Measurements from ENCODE around the gene DLG2.
"Not testable (repeated sequence)": the region's sequence is repeated elsewhere in the genome, so short reads cannot be mapped to it uniquely, and the experiment has no call there.

The DLG2 gene

DNA sequence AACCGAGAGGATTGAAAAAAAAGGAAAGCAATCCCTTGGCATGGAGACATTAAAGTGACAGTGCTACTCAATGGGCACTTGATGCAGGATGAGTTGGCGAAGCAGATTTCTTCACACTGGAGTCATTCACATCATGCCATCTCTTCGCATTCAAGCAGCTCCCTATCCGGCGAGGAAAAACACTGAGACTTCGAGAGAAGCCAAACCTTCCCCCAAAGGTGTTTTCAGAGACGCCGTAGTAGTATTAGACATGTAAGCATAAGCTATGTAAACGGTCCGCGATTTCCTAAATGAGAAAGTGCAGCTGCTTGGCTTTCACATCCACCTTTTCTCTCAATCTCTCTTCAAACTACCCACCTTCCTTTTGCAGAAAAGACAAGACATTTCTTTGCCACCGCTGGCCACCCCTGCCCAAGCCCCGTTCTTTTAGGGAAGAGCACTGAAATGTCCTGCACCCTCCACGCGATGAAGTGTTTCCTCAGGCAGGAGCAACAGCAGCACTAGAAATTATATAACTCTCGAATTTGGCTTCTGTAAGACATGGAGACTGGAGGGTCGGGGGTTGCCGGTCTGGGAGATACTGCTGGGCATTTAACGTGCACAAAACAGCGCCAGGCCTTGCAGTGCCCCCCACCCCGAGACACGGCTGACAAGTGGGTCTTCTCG is at the start of gene DLG2:
TSS of gene DLG2 (minus strand) at position 13 of the 666 bp plus-strand sequence.
- DNase-seq (ENCODE audit: low spot score), result peak; percentile 30

DNA sequence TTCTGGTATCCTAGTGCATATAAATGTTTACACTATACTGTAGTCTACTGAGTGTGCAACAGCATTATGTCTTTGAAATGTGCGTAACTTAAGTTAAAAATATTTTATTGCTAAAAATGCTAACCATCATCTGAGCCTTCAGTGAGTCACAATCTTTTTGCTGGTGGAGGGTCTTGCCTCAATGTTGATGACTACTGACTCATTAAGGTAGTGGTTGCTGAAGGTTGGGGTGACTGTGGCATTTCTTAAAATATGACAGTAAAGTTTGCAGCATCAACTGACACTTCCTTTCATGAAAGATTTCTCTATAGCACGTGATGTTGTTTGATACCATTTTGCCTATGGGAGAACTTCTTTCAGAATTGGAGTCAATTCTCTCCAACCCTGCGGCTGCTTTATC is 46.2 kb upstream of the DLG2 start:
- DNase-seq (ENCODE audit: low spot score), result no peak

DNA sequence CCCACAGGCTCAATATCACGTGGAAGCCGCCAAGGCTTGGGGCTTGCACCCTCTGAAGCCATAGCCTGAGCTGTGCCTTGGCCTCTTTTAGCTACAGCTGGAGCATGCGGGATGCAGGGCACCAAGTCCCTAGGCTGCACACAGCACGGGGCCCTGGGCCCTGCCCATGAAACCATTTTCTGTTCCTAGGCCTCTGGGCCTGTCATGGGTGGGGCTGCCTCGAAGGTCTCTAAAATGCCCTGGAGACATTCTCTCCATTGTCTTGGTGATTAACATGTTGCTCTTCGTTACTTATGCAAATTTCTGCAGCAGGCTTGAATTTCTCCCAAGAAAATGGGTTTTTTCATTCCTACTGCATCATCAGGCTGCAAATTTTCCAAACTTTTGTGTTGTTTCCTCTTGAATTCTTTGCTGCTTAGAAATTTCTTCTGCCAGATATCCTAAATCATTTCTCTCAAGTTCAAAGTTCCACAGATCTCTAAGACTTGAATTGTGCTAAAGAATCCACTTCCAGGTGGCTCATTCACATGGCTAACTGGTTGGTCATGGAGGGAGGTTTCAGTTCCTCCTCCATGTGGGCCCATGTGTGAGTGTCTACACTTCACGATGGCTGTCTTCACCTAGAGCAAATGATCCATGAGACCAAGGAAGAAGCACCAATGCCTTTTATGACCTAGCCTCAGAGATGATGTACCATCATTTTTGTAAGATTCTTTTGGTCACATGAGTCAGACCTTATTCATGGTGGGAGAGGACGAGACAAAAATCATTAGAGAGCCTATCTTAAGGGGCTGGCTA is 45.2 kb upstream of the DLG2 start:
- no peak for DNase-seq (ENCODE audit: low spot score)

DNA sequence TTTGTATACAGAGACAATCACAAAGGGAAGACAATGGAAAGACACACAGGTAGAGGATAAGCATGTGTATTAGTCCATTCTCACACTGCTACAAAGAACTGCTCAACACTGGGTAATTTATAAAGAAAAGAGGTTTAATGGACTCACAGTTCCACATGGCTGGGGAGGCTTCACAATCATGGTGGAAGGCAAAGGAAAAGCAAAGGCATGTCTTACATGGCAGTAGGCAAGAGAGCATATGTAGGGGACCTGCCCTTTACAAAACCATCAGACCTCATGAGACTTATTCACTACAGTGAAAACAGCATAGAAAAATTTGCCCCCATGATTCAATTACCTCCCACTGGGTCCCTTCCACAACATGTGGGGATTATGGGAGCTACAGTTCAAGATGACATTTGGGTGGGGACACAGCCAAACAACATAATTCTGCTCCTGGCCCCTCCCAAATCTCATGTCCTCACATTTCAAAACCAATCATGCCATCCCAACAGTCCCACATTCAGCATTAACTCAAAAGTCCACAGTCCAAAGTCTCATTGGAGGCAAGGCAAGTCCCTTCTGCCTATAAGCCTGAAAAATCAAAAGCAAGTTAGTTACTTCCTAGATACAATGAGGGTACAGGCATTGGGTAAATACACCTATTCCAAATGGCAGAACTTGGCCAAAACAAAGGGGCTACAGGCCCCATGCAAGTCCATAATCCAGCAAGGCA is 44.0 kb upstream of the DLG2 start:
- not testable (repeated sequence) for DNase-seq (ENCODE audit: low spot score)

DNA sequence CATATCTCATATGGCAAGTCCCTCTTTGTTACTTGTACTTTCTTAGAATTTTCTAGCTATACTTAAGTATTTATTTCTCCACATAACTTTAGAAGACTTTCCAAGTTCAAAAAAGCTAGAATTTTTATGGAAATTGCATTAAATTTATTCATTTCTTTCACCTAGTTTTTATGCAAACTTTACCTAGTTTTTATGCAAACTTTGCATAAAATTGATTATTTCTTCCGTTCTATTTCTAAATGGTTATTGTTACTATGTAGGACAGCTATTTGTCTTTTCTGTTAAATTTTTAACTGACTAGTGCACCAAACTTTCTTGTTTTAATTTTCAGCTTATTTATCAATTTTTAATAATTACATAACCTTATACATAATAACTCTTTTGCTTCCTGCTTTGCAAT is 41.0 kb upstream of the DLG2 start:
- no peak for DNase-seq (ENCODE audit: low spot score)

DNA sequence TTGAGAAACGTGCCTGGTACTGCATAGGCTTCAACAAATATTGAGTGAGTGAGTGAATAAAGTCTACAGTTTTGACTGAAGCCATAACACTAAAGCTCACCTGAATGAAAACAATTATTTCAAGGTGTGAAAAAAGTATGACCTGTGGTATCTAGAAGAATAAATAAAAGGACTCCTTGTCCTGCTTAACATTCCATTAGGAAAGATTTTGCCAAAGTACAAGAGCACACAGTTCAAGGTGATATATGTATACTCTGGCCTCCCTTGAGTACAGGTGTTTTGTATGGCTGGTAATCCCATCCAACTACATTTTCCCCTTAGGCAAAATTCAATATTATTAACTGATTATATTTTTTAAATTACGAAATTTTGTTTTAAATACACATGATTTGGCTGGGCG is 39.5 kb upstream of the DLG2 start:
- no peak for DNase-seq (ENCODE audit: low spot score)

DNA sequence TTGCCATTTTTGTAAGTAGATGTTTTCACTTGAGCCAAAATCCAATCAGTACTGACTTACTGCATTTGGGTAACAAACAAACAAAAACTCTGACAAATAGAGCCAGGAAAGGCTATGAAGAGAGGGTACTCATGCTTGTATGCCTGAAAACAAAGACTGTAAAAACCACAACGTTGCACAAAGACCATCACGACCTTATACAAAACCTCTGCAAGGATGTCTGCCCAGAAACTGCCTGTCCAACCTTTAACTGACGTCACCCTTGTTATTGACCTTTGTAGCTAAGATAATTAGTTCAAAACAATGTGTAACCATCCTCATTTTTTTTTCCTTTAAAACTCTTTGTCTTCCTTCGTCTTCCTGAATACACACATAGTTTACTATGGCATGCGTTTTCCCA is 38.6 kb upstream of the DLG2 start:
- no peak for DNase-seq (ENCODE audit: low spot score)

DNA sequence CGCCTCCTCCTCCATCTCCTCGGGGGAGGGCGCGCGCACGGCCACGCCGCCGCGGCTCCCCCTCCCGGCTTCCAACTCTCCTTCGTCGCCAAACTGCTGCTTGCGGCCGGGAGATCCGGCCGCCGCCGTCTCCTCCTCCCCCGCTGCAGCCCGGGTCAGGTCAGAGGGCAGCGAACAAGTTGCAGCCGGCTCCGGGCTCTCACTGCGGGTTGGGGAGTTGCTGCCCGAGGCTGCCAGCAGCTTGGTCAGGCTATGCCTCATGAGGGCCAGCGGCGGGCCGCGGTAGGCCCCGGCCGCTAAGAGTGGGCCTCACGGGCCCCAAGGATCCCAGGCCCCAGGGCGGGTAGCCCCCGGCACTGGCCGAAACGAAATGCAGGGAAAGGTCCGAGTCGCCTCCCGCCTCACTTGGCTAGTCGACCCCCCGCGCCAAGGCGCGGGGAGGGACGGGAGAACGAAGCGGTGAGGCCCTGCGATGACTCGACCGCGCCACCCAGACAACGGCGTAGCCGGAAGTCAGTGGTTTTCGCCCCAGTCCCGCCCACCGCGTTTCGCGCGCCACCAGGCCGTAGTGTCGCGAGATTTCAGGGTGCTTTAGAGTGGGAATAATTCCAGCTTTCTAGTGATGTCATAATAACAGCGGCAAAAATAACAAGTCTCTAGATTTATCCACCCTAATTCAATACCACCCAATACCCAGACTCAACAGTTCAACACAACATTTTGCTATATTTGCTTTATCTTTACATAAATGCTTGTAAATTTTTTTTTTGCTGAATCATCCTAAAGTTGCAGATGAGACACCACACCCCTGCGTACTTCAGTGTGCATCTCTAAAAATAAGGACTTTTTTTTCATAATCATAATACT is 37.7 kb upstream of the DLG2 start, which contains the start of gene CREBZF:
TSS of gene CREBZF (minus strand) at position 515 of the 867 bp plus-strand sequence. CDS start at position 261, 254 bp downstream.
- DNase-seq (ENCODE audit: low spot score), result peak; percentile 95

DNA sequence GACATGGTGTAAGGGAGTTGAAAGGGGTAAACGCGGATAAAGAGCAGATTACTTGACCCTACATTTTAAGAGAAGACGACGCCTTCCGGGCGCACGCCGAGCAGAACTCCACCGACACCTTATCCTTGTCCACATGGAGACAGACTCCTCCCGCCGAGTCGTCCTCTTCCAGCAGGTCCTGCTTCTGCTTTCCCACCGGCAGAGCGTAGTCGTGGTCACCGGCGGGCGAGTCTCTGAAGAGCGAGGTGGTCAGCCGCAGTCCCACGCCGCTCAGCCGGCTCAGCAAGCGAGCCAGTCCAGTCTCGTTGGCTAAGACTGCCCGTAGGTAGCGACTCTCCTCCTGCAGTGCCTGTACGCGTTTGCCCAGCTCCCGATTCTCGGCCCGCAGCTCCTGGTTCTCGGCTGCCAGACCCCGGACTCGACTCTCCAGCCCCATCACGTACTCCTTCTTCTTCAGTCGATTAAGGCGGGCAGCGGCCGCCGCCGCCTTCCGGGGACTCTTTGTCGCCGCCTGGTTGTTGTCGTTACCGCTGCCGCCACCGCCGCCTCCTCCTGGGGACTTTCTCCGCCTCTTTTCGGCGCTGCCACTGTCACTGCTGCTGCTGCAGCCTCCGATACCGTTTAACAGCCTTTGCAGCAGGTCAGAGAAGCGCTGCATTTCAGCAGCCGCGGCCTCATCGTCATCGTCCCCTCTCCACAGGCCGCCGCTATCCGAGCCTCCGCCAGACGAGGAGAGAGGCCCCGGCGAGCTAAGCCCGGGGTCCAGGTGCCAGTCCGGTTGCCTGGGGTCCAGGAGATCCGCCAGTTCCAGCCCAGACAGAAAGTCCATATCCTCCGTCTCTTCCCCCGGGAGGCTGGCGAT is 36.8 kb upstream of the DLG2 start:
- DNase-seq (ENCODE audit: low spot score), result peak; percentile 62

DNA sequence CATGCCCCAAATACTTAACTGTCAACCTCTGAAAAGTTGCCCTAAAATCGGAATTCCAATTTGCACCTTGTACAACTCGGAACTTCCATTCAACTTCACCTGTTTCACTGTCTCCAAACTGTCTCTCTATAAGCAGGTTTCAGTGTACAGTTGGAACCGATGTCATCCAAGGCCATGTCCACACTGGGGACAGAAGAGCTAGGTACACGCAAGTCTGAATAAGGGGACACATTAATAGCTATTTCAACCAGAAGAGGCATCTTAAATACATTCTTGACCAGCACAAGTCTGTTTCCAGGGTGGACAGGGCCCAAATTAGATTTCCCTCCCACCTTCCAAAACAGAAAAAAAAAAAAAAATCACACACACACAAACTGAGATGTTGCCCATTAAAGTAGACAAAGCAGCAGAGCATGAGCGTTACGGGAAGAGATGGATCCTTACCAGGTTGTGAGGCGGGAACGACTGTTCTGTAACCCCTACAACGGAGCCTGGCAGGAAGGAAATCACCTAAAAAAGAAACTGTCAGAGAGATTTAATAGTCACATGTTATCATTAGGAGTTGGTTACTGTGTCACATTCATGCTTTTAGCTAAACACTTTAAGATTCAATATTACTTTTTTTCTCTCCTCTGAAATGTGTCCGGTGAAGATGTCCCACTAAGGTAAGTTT is 36.1 kb upstream of the DLG2 start:
- peak; percentile 12 for DNase-seq (ENCODE audit: low spot score)

DNA sequence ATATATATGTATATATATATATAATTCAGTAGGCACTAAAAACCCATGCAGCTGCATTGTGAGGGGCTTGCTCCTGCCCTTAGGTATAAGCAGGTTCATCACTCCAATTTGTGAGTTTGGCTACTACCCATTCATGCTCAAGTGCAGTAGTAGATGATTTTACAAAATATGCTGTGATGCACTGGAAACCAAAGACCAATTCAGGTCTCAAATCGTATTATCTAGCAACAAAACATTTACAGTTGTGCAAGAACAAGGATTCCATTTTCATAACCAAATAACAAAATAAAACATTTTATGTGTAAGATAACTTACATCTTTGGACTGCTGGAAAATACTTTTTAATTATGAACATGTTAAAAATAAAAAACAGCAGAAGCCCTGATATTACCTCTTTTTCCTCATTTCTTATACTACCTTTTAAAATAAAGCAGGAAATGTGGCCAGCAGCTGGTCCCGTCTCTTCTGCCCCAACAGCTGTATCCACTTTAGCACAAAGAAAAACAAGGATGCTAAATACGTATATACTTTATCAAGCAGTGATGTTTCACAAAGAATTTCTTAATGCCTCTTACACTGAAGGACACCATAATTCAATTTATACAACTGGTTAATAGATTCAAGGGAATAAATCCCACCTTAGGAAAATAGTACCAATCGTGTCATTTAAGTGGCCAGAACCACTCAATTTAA is 35.0 kb upstream of the DLG2 start:
- no peak for DNase-seq (ENCODE audit: low spot score)

DNA sequence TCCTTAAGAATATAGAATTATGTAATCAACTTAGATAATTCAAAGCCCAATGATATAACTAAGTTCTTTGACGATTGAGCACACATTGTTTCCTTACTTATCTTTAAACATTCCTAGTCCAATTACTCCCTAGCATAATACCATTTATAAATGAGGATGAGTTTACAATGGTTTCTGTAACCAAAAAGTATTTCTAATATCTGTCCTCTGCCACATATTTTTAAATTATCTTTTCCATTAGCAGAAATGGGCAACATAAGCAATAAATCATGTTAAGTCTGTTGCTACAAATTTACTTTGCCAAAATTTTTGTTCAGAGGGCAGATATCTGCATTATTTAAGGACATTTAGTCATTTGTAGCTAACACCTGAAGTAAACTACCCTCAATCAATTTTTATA is 31.0 kb upstream of the DLG2 start:
- no peak for DNase-seq (ENCODE audit: low spot score)

DNA sequence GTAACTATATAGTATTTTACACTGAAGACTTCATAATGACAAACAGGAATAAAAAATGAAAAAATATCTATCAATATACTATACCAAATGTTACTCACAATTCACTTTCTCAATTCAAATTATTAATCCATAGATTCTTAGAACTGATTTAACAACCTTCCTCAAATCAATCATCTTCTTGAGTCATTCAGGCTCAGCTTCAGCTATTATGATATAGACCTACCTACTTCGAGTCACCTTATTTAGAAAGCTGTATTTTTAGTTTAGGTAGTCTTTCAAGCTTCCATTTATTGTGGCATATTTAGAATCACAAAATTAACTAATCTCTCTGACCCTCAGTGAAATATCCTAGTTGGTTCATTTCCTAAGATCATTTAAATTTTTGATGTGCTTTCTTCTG is 29.6 kb upstream of the DLG2 start:
- no peak for DNase-seq (ENCODE audit: low spot score)

DNA sequence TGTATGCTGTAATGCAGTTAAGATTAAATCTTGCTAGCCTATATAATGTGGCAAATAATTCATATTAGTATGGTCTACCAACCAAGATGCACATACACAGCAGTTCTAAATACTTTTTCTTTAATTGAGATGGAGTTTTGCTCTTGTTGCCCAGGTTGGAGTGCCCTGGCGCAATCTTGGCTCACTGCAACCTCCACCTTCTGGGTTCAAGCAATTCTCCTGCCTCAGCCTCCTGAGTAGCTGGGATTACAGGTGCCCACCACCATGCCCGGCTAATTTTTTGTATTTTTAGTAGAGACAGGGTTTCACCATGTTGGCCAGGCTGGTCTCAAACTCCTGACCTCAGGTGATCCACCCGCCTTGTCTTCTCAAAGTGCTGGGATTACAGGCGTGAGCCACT is 27.2 kb upstream of the DLG2 start:
- DNase-seq (ENCODE audit: low spot score), result not testable (repeated sequence)

DNA sequence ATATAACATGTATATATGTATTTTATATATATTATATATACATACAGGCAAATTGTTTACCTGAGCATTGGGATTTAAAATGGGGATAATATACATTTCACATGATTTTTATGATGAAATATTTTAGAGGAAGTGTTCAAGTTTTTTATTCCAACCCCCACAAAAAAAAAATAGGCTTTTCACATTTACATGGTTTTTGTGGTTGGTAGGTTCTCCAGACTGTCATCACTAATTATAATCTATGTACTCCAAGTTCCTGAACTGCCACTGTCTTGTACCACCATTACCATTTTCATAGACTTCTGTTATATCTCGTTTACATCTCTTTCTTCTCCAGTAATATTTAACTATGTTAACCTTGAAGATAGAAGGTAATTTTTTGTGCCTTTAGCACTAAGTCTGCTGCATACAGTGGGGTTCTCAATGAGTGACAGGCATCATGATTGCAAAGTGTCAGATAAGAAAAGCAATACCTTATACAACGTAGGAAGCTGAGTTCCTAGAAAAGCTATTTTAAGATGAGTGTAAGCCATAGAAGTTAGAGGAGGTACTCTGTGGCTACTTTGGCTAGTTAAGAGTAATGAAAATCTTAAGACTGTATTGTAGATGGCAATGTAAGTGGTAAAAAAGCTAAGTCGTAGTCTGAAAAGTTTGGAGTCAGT is 25.8 kb upstream of the DLG2 start:
- DNase-seq (ENCODE audit: low spot score), result no peak

DNA sequence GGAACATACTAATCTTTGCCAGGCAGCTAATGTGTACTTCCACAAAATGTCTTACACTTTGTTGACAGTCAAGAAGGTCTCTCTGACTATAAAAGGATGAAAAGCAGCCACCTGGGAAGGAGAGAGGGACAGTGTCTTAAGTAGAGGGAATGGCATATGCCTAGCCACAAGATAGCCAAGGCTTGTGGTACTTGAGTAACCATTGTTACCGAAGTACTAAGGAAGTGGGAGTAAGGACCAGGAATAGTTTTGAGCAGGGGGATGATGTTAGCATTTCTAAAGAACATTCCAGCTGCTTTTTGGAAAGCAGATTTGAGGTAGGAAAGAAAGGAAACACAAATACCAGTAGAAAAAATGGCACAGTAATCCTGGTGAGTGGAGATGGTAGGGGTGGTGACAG is 24.0 kb upstream of the DLG2 start:
- DNase-seq (ENCODE audit: low spot score), result no peak

DNA sequence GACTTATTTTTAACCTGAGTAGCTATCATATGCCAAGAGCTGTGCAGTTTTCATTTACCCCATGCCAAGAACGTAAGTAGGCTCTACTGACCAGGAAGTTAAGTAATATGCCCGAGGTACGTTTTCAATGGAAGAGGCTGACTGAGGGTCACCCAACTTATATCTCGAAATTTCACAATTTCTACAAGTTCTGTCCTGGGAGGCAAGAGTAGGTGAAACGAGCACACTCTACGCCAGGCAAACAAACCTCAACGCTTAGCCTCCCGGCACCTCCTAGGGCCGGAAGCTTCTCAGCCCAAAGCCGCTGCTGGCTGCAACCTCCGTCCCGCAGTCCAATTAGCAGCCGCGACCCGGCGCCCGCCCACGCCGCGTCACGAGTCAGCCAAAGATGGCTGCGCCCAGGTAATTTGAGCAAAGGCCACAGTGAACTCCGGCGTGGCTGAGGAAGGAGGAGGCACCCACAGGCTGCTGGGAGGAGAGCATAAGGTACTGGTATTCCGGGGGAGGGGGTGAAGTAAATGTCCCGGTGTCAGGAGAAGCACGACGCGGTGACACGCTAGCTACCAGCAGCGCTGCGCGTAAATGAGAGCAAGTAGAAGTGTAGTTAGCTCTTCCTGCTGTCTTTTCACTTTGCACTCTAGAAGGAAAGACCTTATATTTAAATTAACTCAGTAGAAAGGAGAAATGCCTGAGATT is 20.6 kb upstream of the DLG2 start, which contains the start of gene TMEM126A:
TSS of gene TMEM126A (plus strand) at position 364 of the 696 bp plus-strand sequence. CDS start 2,289 bp downstream, outside the sequence.
- peak; percentile 86 for DNase-seq (ENCODE audit: low spot score)

DNA sequence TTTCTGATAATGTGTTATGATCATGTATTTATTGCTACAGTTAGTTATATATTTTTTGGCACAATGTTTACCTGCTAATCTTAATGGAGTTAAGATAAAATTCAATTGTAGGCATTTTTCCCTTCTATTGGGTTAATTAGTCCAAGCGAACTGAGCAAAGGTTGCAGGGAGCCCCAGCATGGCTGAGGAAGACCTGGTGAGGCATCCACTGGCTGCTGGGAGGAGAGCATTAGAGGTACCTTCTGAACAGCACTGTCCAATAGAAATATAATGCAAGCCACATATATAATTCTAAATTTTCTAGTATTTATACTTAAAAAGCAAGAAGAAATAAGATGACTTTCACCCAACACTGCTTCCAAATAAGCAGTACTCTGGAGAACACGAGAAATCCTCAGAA is 19.9 kb upstream of the DLG2 start:
- no peak for DNase-seq (ENCODE audit: low spot score)
